IMR-90 (cell line): ENCODE data around the gene SEMA3C. TPM values are rescaled to one million over a fixed set of nuclear protein-coding genes. Genes with fewer than 3 reads are reported as not detected.

Experiments
- ATAC-seq: fragments of 200-7000 bp; cut with Tn5 transposase; 2 replicates; pipeline ENCODE4 v1.9.1; 2020; ENCODE audit warnings: low read depth, mild to moderate bottlenecking, moderate library complexity
- BruUV-seq: library from RNA; stranded (reverse); fragments of 400-500 nt; replicated peaks from 2 replicates; lab custom pipeline; 2021; lab: Mats Ljungman, UMichigan
- CTCF ChIA-PET: fragments of 300-600 bp; formaldehyde crosslinking; extraction: SDS; loops from one replicate; lab custom pipeline; 2021; ENCODE audit warnings: antibody characterized with exemption; lab: Yijun Ruan, JAX
- POLR2A ChIA-PET: fragments of 300-600 bp; sonication (Branson Sonifier 250); formaldehyde crosslinking; loops from one replicate; lab custom pipeline; 2022; ENCODE audit warnings: antibody characterized with exemption; ENCODE audit not compliant: unreplicated experiment; lab: Charles Lee
- DNase-seq: peaks from one replicate; pipeline ENCODE4 v3.0.0; 2013
- H2AFZ ChIP-seq: replicated peaks from 2 replicates; pipeline ENCODE3; 2013; ENCODE audit warnings: low read length, mild to moderate bottlenecking; ENCODE audit not compliant: poor library complexity
- H2AK5ac ChIP-seq: 2 replicates; pipeline ENCODE4 v1.6.1; 2013; ENCODE audit warnings: low read depth, low read length, inconsistent platforms
- H2AK9ac ChIP-seq: replicated peaks from 2 replicates; pipeline ENCODE3; 2013; ENCODE audit warnings: mild to moderate bottlenecking, low read depth, low read length, moderate library complexity; ENCODE audit not compliant: poor library complexity
- H2BK120ac ChIP-seq: 2 replicates; pipeline ENCODE4 v1.6.1; 2013; ENCODE audit warnings: low read depth, low read length, inconsistent platforms
- H2BK15ac ChIP-seq: 3 replicates; pipeline ENCODE4 v1.6.1; 2013; ENCODE audit warnings: low read depth, low read length, inconsistent platforms
- H2BK20ac ChIP-seq: 2 replicates; pipeline ENCODE4 v1.6.1; 2013; ENCODE audit warnings: low read depth, mild to moderate bottlenecking, inconsistent platforms, low read length, moderate library complexity
- H2BK5ac ChIP-seq: 2 replicates; pipeline ENCODE4 v1.6.1; 2013; ENCODE audit warnings: mild to moderate bottlenecking, low read depth, low read length, inconsistent platforms; ENCODE audit not compliant: poor library complexity, severe bottlenecking
- H3K14ac ChIP-seq: replicated peaks from 2 replicates; pipeline ENCODE4 v1.6.1; 2013; ENCODE audit warnings: low read depth, low read length, inconsistent platforms
- H3K18ac ChIP-seq: 2 replicates; pipeline ENCODE4 v1.6.1; 2013; ENCODE audit warnings: low read depth, low read length, control low read depth
- H3K23ac ChIP-seq: 2 replicates; pipeline ENCODE4 v1.6.1; 2013; ENCODE audit warnings: low read depth, low read length, inconsistent platforms
- H3K27ac ChIP-seq: 2 replicates; pipeline ENCODE4 v1.5.1; 2013; ENCODE audit warnings: mild to moderate bottlenecking, control low read depth, low read length; ENCODE audit not compliant: insufficient read depth
- H3K27me3 ChIP-seq: 2 replicates; pipeline ENCODE4 v1.6.1; 2013; ENCODE audit warnings: low read length; ENCODE audit not compliant: control insufficient read depth, insufficient read depth
- H3K36me3 ChIP-seq: 2 replicates; pipeline ENCODE4 v1.6.1; 2013; ENCODE audit warnings: low read length, mixed read lengths; ENCODE audit not compliant: control insufficient read depth, insufficient read depth
- H3K4ac ChIP-seq: 2 replicates; pipeline ENCODE4 v1.6.1; 2013; ENCODE audit warnings: low read depth, low read length, inconsistent platforms
- H3K4me1 ChIP-seq: 2 replicates; pipeline ENCODE4 v1.6.1; 2013; ENCODE audit warnings: low read length, mixed read lengths; ENCODE audit not compliant: control insufficient read depth, insufficient read depth
- H3K4me2 ChIP-seq: 2 replicates; pipeline ENCODE4 v1.6.1; 2013; ENCODE audit warnings: low read depth, mild to moderate bottlenecking, control low read depth, low read length, moderate library complexity
- H3K4me3 ChIP-seq: 2 replicates; pipeline ENCODE4 v1.5.1; 2013; ENCODE audit warnings: low read depth, mild to moderate bottlenecking, control low read depth, low read length, moderate library complexity; ENCODE audit not compliant: insufficient read depth
- H3K56ac ChIP-seq: 2 replicates; pipeline ENCODE4 v1.6.1; 2013; ENCODE audit warnings: low read length, inconsistent platforms; ENCODE audit not compliant: insufficient read depth; ENCODE audit errors: extremely low read depth
- H3K79me1 ChIP-seq, 2 experiments: 2 replicates each; pipeline ENCODE4 v1.6.1; 2013; ENCODE audit warnings: low read length in 2 of 2, inconsistent platforms in 1 of 2, low read depth in 1 of 2
- H3K9ac ChIP-seq: 2 replicates; pipeline ENCODE4 v1.6.1; 2013; ENCODE audit warnings: low read depth, low read length, control low read depth
- H3K9me1 ChIP-seq: 2 replicates; pipeline ENCODE4 v1.6.1; 2013; ENCODE audit warnings: low read length, inconsistent platforms; ENCODE audit not compliant: insufficient read depth
- H3K9me3 ChIP-seq: 2 replicates; pipeline ENCODE4 v1.6.1; 2013; ENCODE audit warnings: low read length; ENCODE audit not compliant: control insufficient read depth, insufficient read depth
- H4K20me1 ChIP-seq: 2 replicates; pipeline ENCODE4 v1.6.1; 2013; ENCODE audit warnings: low read length, inconsistent platforms; ENCODE audit not compliant: insufficient read depth
- H4K5ac ChIP-seq: 2 replicates; pipeline ENCODE4 v1.6.1; 2013; ENCODE audit warnings: mild to moderate bottlenecking, low read depth, low read length, control low read depth
- H4K8ac ChIP-seq, 2 experiments: 2 replicates each; pipeline ENCODE4 v1.6.1; 2013; ENCODE audit warnings: low read depth in 2 of 2, low read length in 2 of 2, control low read depth in 1 of 2, inconsistent platforms in 1 of 2
- H4K91ac ChIP-seq: 2 replicates; pipeline ENCODE4 v1.6.1; 2013; ENCODE audit warnings: low read depth, low read length, inconsistent platforms; ENCODE audit not compliant: insufficient read depth
- BHLHE40 ChIP-seq: fragments of 150-350 bp; IDR thresholded peaks from 2 replicates; pipeline ENCODE4 v1.6.1; 2016; ENCODE audit warnings: mild to moderate bottlenecking, low read depth, low read length
- CEBPB ChIP-seq: IDR thresholded peaks from 2 replicates; pipeline ENCODE4 v1.6.1; 2012; ENCODE audit warnings: low read depth, low read length, improper control_type of control experiment
- CHD1 ChIP-seq: IDR thresholded peaks from 2 replicates; pipeline ENCODE4 v1.6.1; 2012; ENCODE audit warnings: low read depth, low read length, improper control_type of control experiment
- CTCF ChIP-seq: conservative IDR thresholded peaks from 2 replicates; pipeline ENCODE4 v1.5.1; 2012; ENCODE audit warnings: mild to moderate bottlenecking, low read depth, low read length, improper control_type of control experiment
- ELK1 ChIP-seq: fragments of 150-350 bp; IDR thresholded peaks from 2 replicates; pipeline ENCODE4 v1.6.1; 2016; ENCODE audit warnings: low read depth, mild to moderate bottlenecking, low read length, moderate library complexity, borderline replicate concordance
- FOS ChIP-seq: fragments of 150-350 bp; IDR thresholded peaks from 2 replicates; pipeline ENCODE4 v1.6.1; 2016; ENCODE audit warnings: low read depth, low read length
- MAFK ChIP-seq: IDR thresholded peaks from 2 replicates; pipeline ENCODE4 v1.6.1; 2012; ENCODE audit warnings: low read depth, low read length, improper control_type of control experiment
- MAZ ChIP-seq: IDR thresholded peaks from 2 replicates; pipeline ENCODE4 v1.6.1; 2012; ENCODE audit warnings: low read depth, mild to moderate bottlenecking, low read length, improper control_type of control experiment, moderate library complexity, borderline replicate concordance
- MXI1 ChIP-seq: IDR thresholded peaks from 2 replicates; pipeline ENCODE4 v1.6.1; 2012; ENCODE audit warnings: low read depth, mild to moderate bottlenecking, low read length, moderate library complexity, borderline replicate concordance
- NFE2L2 ChIP-seq: fragments of 150-350 bp; IDR thresholded peaks from 2 replicates; pipeline ENCODE4 v1.6.1; 2016; ENCODE audit warnings: low read depth, mild to moderate bottlenecking, low read length
- POLR2A ChIP-seq: IDR thresholded peaks from 2 replicates; pipeline ENCODE4 v1.6.1; 2012; ENCODE audit warnings: mild to moderate bottlenecking, low read depth, low read length
- RAD21 ChIP-seq: IDR thresholded peaks from 2 replicates; pipeline ENCODE4 v1.6.1; 2012; ENCODE audit warnings: low read length, improper control_type of control experiment
- RCOR1 ChIP-seq: IDR thresholded peaks from 2 replicates; pipeline ENCODE4 v1.6.1; 2012; ENCODE audit warnings: mild to moderate bottlenecking, low read length, improper control_type of control experiment; ENCODE audit not compliant: insufficient replicate concordance
- RFX5 ChIP-seq: IDR thresholded peaks from 2 replicates; pipeline ENCODE4 v1.8.0; 2012; ENCODE audit warnings: low read depth, mild to moderate bottlenecking, low read length, moderate library complexity
- SMC3 ChIP-seq: fragments of 150-350 bp; IDR thresholded peaks from 2 replicates; pipeline ENCODE4 v1.6.1; 2016; ENCODE audit warnings: low read depth, mild to moderate bottlenecking, antibody characterized with exemption, low read length, moderate library complexity
- USF2 ChIP-seq: fragments of 150-350 bp; IDR thresholded peaks from 2 replicates; pipeline ENCODE4 v1.6.1; 2017; ENCODE audit warnings: mild to moderate bottlenecking, antibody characterized with exemption, low read length, low read depth
- WGBS, 2 experiments: methylation state at CpG; one replicate each; pipeline versions ENCODE4 v1.1.5 to v1.1.7; 2013; ENCODE audit warnings: missing lambda C conversion rate in 2 of 2; ENCODE audit not compliant: insufficient read length in 1 of 2; ENCODE audit errors: extremely low coverage in 2 of 2; 5-methylcytosine and 5-hydroxymethylcytosine counted together
- dilution Hi-C: fragments of 300-500 bp; cut with HindIII; formaldehyde crosslinking; loops from one replicate; pipeline ENCODE4 v1.14.3; 2018; ENCODE audit warnings: low sequenced_read_pairs; ENCODE audit not compliant: unreplicated experiment
- in situ Hi-C: fragments of 300-500 bp; cut with MboI; formaldehyde crosslinking; loops from 3 replicates; pipeline ENCODE4 v1.14.3; 2019; ENCODE audit warnings: low sequenced_read_pairs, inconsistent platforms, mixed read lengths
- intact Hi-C: fragments of 100-400 bp; cut with micrococcal nuclease; formaldehyde crosslinking; loops from 2 replicates; pipeline ENCODE4 v1.10.0; 2022
- polyA plus RNA-seq, 3 experiments: library from polyadenylated mRNA; depleted of rRNA; stranded (reverse); fragments of >200 nt; gene quantifications; 2 replicates each; pipeline ENCODE4 v1.2.3, GENCODE V29; 2012; ENCODE audit warnings: low replicate concordance in 1 of 3
- total RNA-seq: library from RNA; depleted of rRNA; stranded (reverse); fragments of >200 nt; gene quantifications from 2 replicates; pipeline ENCODE4 v1.2.3, GENCODE V29; 2012

The SEMA3C gene
- total and polyA plus RNA-seq, 2 of the 4 experiments (the other 2 are of a cell fraction), result 21.2 to 97.1 TPM

- no TSS peak for BruUV-seq
- no peak overlapping the region for H3K23ac ChIP-seq
- no peak for ATAC-seq
- TF ChIP-seq CHD1, result no peak
- no peak for TF ChIP-seq MAZ
- TF ChIP-seq BHLHE40, result no peak
- TF ChIP-seq CEBPB, result no peak
- TF ChIP-seq USF2, result no peak
- TF ChIP-seq FOS, result no peak
- TF ChIP-seq POLR2A, result no peak
- TF ChIP-seq MAFK, result no peak
- no peak for TF ChIP-seq RAD21
- no peak for TF ChIP-seq SMC3
- TF ChIP-seq MXI1, result no peak
- TF ChIP-seq RCOR1, result no peak
- TF ChIP-seq CTCF, result no peak
- TF ChIP-seq ELK1, result no peak
- TF ChIP-seq NFE2L2, result no peak
- no peak for TF ChIP-seq RFX5
- peaks cover 11% of the 10 kb centered on the region for H3K4me1 ChIP-seq
- no peak overlapping the region for H4K5ac ChIP-seq
- peaks cover 13 to 23% of the 10 kb centered on the region in 2 experiments; a peak in 3 of 4 replicates for H3K79me1 ChIP-seq
- no peak overlapping the region for H3K14ac ChIP-seq
- no peak overlapping the region for H4K8ac ChIP-seq
- H3K27ac ChIP-seq, result no peak overlapping the region
- no peak for DNase-seq
- in situ Hi-C loops, result no loop called here
- H3K18ac ChIP-seq, result no peak overlapping the region
- H2BK20ac ChIP-seq, result no peak overlapping the region
- 100% methylated on average over 1 of the region's 2 CpGs; no CpG with 5 or more reads in 1 of the 2 experiments for WGBS, 2 experiments
- intact Hi-C loops, result loop anchor here (5.0 kb wide), 1 partner anchor 49 kb away; no protein-coding TSS in a partner anchor
- H3K36me3 ChIP-seq, result no peaks in the 10 kb centered on the region; the same call in 1 of the 2 replicates
- H2AK5ac ChIP-seq, result no peak overlapping the region
- no peaks in the 10 kb centered on the region for H4K20me1 ChIP-seq
- no peak overlapping the region for H3K9ac ChIP-seq
- no peak overlapping the region for H4K91ac ChIP-seq
- H2BK5ac ChIP-seq, result no peak overlapping the region
- H2BK120ac ChIP-seq, result no peak overlapping the region
- no peaks in the 10 kb centered on the region for H3K27me3 ChIP-seq
- no peak overlapping the region for H3K4me2 ChIP-seq
- H3K4me3 ChIP-seq, result no peak overlapping the region
- dilution Hi-C loops, result no loop called here
- H2AK9ac ChIP-seq, result no peak overlapping the region
- H3K9me1 ChIP-seq, result 0 out of 2 replicates have a peak, but pooled peaks cover 4% of the 10 kb centered on the region
- CTCF ChIA-PET, result no interaction called here
- H3K9me3 ChIP-seq, result no peaks in the 10 kb centered on the region
- POLR2A ChIA-PET, result no interaction called here
- no peak overlapping the region for H3K56ac ChIP-seq
- no peak overlapping the region for H2AFZ ChIP-seq
- no peak overlapping the region for H2BK15ac ChIP-seq
- no peak overlapping the region for H3K4ac ChIP-seq
These were observed 75.7 kb downstream of the SEMA3C start for GRCh38 chr7:80843018-80843677.
